Mononuclear cell (primary cell): ENCODE measurements around the gene SNTG2. TPM values are rescaled to one million over a fixed set of nuclear protein-coding genes. Genes with fewer than 3 reads are reported as not detected.
"Not testable (repeated sequence)": the region's sequence is repeated elsewhere in the genome, so short reads cannot be mapped to it uniquely, and the experiment has no call there.

ENCODE experiments used
- H3K27me3 ChIP-seq: 2 replicates; pipeline ENCODE4 v1.6.0; 2011; ENCODE audit warnings: low read length, control low read depth; ENCODE audit not compliant: insufficient read depth
- H3K4me1 ChIP-seq: 2 replicates; pipeline ENCODE4 v1.5.1; 2011; ENCODE audit warnings: mild to moderate bottlenecking, low read length, control low read depth; ENCODE audit not compliant: insufficient read depth
- H3K4me3 ChIP-seq: 2 replicates; pipeline ENCODE4 v1.5.1; 2011; ENCODE audit warnings: mild to moderate bottlenecking, low read length, moderate library complexity
- H3K9me3 ChIP-seq: 2 replicates; pipeline ENCODE4 v1.5.1; 2011; ENCODE audit warnings: low read depth, mild to moderate bottlenecking, control low read depth, low read length
- total RNA-seq: library from RNA; depleted of rRNA; stranded (reverse); fragments of >200 nt; gene quantifications from one replicate; pipeline ENCODE4 v1.2.3, GENCODE V29; 2012

The SNTG2 gene
- total RNA-seq, 1 donor, result 1.5 TPM

DNA sequence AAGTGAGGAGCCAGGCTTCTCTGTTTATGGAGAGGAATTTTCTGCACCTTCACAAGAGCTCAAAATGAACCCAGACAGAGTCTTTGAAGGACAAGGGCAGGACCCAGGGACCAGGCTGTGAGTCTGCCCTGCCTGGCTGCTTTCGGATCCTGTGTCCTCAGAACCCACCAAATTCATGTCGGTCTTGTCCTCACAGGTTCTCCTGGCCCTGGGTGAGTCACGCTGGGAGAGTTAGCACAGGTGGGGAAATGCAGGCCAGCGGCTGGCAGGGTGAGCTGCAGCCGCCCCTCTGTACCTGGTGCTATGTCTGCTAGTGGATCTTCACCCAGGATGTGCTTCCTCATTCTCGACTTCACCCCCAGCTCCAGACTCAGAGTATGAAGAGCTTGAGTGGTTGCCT lies 426.8 kb downstream of the SNTG2 start:
- H3K4me1 ChIP-seq, result no peaks in the 10 kb centered on the region
- H3K27me3 ChIP-seq, result no peaks in the 10 kb centered on the region

DNA sequence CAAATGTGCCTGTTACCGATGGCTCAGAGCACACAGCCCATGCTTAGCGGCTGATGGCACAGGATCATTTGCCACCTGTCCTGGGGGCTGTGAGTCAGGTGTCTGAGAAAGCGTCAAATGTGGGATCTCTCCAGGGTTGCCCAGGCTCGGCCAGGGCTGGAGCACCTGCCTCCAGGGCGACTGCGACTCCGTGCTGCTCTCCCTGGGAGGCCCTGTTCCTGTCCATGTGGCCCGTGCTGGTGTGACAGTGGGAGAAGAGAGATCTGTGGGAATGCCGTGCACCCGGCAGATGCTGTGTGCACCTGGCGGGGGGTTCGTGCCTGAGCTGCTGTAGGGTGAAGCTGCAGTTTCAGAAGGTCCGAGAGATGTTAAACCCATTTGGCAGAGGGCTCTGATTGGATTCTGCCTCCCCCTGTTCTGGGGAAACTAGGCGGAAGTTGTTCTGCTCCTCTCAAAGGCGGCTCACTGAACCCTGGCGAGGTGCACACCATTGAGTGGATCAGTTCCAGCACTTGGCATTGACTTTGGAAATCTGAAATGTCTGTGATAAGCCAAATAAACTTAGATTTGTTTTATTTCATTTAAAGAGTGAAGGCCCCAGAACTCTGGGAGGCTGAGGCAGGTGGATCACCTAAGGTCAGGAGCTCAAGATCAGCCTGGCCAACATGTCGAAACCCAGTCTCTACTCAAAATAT lies 428.0 kb downstream of the SNTG2 start:
- Histone ChIP-seq H3K4me1 (no peaks in the 10 kb centered on the region), H3K4me3 (no peak overlapping the region), H3K9me3 (no peaks in the 10 kb centered on the region), H3K27me3 (no peaks in the 10 kb centered on the region)

More for the DNA sequence above, 426.8 kb downstream of the SNTG2 start:
- Histone ChIP-seq H3K9me3 (no peaks in the 10 kb centered on the region), H3K4me3 (no peak overlapping the region)

DNA sequence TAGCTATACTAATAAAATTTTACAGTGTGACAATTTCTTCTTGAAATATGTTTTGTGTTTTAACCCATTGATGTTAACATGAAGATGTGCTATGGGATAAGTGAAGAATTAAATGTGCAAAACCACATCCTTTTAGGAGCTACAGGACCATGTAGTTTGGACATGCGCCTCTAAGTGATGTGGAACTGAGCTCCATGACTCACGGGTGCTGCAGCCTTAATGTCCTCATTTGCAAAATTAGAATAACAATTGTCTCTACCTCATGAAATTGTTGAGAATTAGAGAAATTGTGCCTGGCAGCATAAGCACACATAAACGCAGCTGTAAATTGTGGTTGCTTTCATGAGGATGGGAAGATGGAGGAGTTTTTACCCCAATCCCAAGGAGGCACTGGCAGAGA lies 431.0 kb downstream of the SNTG2 start:
- Histone ChIP-seq H3K4me3 (no peak overlapping the region), H3K9me3 (no peaks in the 10 kb centered on the region), H3K4me1 (no peaks in the 10 kb centered on the region), H3K27me3 (no peaks in the 10 kb centered on the region)

DNA sequence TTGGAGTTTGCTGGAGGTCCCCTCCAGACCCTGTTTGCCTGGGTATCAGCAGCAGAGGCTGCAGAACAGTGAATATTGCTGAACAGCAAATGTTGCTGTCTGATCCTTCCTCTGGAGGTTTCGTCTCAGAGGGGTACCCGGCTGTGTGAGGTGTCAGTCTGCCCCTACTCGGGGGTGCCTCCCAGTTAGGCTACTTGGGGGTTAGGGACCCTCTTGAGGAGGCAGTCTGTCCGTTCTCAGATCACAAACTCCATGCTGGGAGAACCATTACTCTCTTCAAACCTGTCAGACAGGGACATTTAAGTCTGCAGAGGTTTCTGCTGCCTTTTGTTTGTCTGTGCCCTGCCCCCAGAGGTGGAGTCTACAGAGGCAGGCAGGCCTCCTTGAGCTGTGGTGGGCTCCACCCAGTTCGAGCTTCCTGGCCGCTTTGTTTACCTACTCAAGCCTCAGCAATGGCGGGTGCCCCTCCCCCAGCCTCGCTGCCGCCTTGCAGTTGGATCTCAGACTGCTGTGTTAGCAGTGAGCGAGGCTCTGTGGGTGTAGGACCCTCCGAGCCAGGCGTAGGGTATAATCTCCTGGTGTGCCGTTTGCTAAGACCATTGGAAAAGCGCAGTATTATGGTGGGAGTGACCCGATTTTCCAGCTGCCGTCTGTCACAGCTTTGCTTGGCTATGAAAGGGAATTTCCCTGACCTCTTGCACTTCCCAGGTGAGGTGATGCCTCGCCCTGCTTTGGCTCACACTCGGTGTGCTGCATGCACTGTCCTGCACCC lies 437.5 kb downstream of the SNTG2 start:
- H3K4me3 ChIP-seq, H3K27me3 ChIP-seq, H3K9me3 ChIP-seq, H3K4me1 ChIP-seq: not testable (repeated sequence)

DNA sequence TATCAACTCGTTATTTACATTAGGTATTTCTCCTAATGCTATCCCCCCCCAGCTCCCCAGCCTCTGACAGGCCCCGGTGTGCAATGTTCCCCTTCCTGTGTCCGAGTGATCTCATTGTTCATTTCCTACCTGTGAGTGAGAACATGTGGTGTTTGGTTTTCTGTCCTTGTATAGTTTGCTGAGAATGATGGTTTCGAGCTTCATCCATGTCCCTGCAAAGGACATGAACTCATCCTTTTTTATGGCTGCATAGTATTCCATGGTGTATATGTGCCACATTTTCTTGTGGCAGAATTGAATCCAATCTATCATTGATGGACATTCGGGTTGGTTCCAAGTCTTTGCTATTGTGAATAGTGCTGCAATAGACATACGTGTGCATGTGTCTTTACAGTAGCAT lies 439.5 kb downstream of the SNTG2 start:
- not testable (repeated sequence) for H3K4me1 ChIP-seq, H3K4me3 ChIP-seq, H3K27me3 ChIP-seq, H3K9me3 ChIP-seq

DNA sequence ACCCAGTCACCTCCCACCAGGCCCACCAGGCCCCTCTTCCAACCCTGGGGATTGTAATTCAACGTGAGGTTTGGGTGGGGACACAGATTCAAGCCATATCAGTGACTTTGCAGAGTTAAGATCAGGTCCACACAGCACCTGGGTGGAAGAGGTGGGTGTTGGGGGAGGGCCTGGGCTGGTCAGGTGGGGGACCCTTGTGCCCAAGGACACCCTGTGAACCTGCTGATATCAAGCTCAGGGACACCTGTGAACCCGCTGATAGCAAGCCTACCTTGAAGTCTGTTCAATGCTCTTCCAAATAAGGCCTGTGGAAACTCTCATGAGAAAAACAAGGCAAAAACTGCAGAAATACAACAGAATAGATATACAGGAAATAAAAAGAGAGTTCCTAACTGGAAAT lies 442.7 kb downstream of the SNTG2 start:
- Histone ChIP-seq H3K4me3 (no peak overlapping the region), H3K4me1 (no peaks in the 10 kb centered on the region), H3K27me3 (no peaks in the 10 kb centered on the region), H3K9me3 (no peaks in the 10 kb centered on the region)

DNA sequence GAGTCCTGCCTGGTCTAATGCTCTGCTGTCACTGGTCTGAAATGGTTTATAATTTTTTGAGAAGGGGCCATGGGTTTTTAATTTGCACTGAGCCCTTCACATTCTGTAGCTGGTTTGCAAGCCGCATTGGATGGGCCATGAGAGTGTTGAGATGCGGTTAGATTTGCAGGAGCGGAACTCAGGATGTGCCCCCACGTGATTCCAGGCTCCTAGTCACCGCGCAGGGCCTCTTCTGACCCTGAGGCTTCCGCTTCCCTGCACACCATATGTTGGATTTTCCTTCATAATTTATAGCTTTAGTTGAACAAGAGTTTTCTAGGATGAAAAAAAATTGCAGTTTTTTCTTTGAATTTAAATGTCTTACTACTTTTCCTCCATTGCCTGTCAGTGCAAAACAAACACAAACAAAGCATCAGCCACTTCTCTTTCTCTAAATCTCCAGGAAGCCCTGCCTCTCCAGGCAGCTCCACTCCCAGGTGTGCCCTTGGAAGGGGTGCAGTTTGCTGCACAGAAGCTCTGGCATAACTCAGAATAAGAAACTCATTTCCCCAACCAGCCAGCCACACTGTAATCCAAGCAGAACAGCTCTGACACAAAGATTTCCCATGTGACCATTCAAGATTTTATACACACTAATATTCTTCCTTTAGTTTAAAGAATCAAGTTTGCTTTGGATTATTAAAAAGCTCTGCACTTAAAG lies 444.2 kb downstream of the SNTG2 start:
- Histone ChIP-seq H3K27me3 (no peaks in the 10 kb centered on the region), H3K4me1 (peaks cover 15% of the 10 kb centered on the region), H3K9me3 (no peaks in the 10 kb centered on the region), H3K4me3 (no peak overlapping the region)

DNA sequence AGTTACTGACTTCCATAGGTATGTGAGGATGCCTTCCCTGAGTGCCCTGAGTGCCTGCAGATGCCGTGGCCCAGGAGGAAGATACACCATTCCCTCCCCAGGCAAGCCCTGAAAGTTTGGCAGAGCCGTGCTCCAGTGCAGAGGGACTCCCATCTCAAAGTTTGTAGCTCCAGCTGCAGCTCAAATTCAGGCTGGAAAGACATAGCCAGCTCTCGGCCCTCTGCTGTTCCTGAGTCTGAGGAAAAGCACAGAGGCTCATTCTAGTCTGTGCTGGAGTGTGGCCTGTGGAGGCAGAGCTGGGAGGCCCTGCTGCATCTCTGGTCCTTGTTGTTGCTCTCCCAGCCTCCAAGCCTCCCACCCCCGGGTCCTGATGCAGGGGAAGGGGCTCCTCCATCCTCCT lies 446.7 kb downstream of the SNTG2 start:
- H3K27me3 ChIP-seq, result no peaks in the 10 kb centered on the region
- H3K4me3 ChIP-seq, result no peak overlapping the region
- peaks cover 15% of the 10 kb centered on the region for H3K4me1 ChIP-seq
- no peaks in the 10 kb centered on the region for H3K9me3 ChIP-seq

DNA sequence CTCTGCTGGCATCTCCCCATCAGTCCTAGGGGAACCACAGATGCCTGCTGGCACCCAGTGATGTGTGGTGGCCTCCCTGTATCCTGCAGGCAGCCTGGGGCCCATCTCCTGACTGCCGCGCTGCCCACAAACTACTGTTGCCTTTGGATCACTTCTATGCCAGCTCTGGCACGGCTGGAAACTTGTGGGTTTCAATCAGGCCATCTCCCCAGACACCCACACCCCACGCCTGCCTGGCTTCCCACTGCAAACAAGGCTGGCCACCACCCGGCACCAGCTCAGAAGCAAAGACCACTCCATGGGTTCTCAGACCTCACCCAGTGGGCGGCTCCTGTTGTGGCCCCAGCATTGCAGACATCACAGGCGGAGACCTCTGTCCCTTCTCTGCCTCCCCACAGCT lies 447.5 kb downstream of the SNTG2 start:
- H3K4me1 ChIP-seq, result peaks cover 15% of the 10 kb centered on the region
- no peak overlapping the region for H3K4me3 ChIP-seq
- no peaks in the 10 kb centered on the region for H3K9me3 ChIP-seq
- no peaks in the 10 kb centered on the region for H3K27me3 ChIP-seq

DNA sequence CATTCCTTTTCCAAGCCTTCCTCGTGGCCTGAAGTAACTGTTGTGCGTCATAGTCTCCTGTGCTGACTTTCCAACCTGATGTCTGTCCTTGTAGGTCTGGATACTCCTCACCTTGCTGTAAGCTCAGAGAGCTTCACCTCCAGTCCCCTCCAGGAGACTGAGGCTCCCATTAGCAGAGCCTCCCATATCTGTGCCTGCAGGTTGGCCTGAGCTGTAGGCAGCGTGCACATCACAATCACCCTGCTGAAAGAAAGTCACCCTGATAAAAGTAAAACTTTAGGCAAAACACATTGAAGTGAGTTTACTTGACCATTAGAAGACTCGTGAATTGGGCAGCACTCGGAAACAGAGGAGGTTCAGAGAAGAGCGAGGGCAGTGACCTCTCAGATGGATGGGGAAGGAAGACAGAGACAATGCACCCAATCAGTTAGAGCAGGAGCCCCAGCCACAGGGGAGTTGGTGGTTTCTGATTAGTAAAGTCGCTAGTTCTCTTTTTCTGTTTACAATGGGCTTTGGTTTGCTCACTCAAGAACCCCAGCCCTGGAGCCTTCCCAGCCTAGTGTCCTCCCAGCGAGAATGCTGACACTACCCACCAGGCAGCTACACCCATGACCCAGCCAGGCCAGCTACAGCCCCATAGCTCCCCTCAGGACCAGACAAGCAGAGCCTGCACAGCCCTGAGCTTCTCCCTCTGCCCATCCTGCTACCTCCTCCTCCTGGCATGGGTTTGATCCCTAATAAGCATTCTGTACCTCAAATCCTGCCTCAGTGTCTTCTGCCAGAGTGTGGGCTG lies 450.5 kb downstream of the SNTG2 start:
- Histone ChIP-seq H3K4me1 (peaks cover 15% of the 10 kb centered on the region), H3K4me3 (no peak overlapping the region), H3K9me3 (no peaks in the 10 kb centered on the region), H3K27me3 (no peaks in the 10 kb centered on the region)

DNA sequence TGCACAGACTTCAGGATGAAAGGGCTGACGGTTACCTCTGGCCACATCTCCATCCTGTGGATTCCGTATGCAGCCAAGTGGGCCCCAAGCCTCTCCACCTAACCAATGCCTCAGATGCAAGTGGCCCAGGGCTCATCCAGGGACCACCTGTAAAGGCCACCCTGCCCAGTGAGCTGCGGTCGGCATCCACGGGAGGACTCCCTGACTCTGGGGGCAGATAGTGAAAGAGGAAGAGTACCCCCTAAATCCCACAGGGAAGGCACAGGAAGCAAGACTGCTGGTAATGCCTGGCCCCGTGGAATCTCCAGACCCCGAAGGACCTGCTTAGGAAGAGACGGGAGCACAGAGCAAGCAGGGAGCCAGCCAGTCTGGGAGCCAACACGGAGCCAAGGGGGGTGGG lies 451.4 kb downstream of the SNTG2 start:
- Histone ChIP-seq H3K4me3 (no peak overlapping the region), H3K9me3 (no peaks in the 10 kb centered on the region), H3K4me1 (peaks cover 15% of the 10 kb centered on the region), H3K27me3 (no peaks in the 10 kb centered on the region)

DNA sequence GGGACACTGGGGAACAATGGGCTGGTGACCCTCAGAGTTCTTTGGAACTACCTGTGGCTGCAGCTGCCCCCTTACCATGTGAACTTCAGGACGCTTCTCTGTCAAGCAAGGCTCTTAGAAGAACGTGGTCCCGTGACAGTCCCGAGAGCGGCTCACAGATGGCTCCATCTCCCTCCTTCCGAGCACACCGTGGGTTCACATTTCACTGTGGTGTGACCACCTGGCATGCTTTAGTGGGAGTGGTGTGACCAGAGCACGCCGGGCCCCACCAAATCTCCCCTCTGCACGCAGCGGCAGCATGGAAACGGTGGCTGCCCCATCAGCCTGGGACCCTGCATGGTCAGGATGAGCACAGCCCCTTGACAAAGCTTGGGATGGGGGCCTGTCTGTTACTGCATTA lies 452.9 kb downstream of the SNTG2 start:
- no peak overlapping the region for H3K4me3 ChIP-seq
- peaks cover 13% of the 10 kb centered on the region for H3K4me1 ChIP-seq
- no peaks in the 10 kb centered on the region for H3K27me3 ChIP-seq
- H3K9me3 ChIP-seq, result no peaks in the 10 kb centered on the region

DNA sequence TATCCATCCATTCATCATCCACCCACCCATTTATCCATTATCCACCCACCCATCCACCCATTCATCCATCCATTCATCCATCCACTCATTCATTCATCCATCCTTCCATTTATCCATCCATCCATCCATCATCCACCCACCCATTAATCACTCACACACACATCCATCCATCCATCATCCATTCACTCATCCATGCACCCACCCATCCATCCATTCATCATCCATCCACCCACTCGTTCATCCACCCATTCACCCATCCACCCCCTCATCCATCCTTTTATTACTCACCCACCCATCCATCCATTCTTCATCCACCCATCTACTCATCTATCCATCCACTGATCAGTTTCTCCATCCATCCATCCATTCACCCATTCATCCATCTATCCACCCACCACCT lies 454.5 kb downstream of the SNTG2 start:
- no peaks in the 10 kb centered on the region for H3K4me1 ChIP-seq
- no peak overlapping the region for H3K4me3 ChIP-seq
- H3K27me3 ChIP-seq, result no peaks in the 10 kb centered on the region
- H3K9me3 ChIP-seq, result no peaks in the 10 kb centered on the region

DNA sequence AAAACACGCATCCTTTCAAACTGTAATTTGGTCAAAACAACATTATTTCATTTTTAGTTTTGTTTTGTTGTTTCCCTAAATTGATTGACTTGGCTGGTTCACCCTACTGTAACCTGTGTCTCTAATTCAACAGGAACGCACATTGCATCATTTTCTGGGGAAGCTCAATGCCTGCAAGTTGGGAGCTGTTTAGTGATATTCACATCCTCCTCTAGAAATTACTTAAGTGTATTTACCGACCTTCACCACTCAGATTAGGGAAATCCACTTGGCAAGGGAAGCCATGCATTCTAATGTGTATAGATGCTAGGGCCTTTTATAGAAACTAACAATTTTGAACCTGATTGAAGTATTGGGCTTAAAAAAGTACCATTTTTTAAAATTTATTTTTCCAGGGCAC lies 455.3 kb downstream of the SNTG2 start:
- Histone ChIP-seq H3K9me3 (no peaks in the 10 kb centered on the region), H3K4me1 (no peaks in the 10 kb centered on the region), H3K4me3 (no peak overlapping the region), H3K27me3 (no peaks in the 10 kb centered on the region)

DNA sequence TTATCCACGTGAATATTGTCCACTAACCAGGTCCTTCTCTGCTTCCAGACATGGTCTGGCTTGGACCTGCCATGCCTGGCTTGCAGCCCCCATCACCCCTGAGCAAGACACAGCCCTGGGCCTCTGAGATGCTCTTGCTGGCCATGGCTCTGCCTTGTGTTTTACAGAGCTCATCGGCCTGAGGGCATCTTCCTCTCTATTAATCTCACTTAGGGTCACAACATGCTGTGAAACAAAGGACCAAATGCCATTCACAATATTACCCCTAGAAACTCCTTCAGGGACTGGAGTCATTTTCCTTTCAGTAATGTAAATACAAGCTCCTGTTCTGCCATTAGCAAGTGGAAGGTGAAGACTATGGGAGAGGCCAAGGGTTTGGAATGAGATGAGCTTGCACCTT lies 455.8 kb downstream of the SNTG2 start:
- H3K4me1 ChIP-seq, result no peaks in the 10 kb centered on the region
- H3K27me3 ChIP-seq, result no peaks in the 10 kb centered on the region
- H3K4me3 ChIP-seq, result no peak overlapping the region
- H3K9me3 ChIP-seq, result no peaks in the 10 kb centered on the region
